ENCODE data around the gene LYRM1.
"Not testable (repeated sequence)": the region's sequence is repeated elsewhere in the genome, so short reads cannot be mapped to it uniquely, and the experiment has no call there.

The LYRM1 gene, protein sequence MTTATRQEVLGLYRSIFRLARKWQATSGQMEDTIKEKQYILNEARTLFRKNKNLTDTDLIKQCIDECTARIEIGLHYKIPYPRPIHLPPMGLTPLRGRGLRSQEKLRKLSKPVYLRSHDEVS

DNA sequence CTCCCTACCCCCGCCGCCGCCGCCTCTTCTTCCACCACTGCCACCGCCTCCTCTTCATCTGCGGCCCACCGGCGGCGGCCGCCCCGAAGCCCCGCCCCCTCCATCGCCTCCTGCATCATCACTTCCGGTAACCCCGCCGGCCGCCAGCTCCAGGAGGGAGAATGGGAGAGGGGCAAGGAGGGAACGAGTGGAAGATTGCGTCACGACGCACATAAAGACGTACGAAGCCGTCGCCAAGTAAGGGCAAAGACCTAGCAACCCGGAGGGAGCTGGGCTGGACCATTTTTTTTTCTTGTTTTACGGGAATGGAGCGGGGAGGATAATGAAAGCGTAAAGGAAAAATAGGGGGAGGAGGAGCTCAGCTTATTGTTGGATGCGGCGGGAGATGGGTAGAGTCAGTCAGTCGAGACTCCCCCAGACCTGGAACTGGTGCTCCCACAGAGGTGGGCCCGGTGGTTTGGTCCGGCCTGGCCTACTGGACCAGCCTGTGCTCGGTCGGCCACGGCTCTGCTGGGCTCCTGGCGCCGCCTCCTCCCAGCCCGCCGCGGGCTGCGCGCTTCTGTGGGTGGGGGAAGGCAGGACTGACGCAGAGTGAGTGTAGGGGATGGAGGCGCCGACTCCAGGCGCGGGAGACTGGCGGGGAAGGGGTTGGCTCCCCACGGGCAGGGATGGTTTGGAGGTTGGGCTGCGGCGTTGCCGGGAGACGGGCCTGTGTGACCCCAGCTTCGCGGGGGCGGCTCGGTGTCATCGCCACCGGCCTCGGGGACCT lies at the start of gene LYRM1, which contains the start of gene DCUN1D3:
LYRM1 (plus strand) TSS at position 473 of the 769 bp plus-strand sequence. CDS start 14,785 bp downstream, outside the sequence.
DCUN1D3 (minus strand) TSS at position 60 of the 769 bp plus-strand sequence. CDS start 37,820 bp downstream, outside the sequence.
- DNase-seq (ENCODE audit: low read depth, low spot score): peak; percentile 98

DNA sequence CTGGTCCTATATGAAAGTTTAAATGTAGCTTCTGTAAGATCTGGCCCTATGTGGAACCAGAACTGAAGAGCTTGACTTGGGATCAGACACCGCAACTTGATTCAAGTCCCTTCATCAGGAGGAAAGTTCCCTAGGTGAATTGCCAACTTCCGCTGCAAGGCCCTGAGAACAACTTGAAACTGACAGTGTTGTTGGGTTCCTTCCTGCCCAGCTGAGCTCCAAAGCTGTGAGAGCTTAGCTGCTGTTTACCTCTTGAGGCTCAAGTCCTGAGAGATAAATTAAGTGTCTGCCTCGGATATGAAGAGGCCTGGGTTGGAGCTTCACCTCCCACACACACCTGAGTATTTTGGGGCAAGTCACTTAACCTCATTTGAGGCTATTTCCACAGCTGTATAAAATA lies 49.6 kb upstream of the LYRM1 start:
- DNase-seq (ENCODE audit: low read depth, low spot score): no peak

DNA sequence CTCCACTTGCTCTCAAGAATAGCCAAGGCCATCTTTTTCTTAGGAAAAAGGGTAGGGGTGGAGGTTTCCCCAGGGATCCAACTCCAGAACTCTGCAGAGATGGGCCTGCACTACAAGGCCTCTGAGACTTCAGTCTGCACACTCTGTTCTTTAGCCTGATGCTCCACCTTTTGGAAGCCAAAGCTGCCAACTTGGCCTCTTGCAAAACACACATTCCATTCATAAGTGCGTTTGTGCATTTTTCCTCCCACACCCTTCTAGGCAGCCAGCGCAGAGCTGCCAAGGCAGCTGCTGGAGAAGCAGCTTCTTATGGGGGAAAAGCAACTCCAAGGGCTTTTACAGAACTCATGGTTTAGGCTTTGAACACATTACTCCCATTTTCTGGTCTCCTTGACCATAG lies 49.0 kb upstream of the LYRM1 start:
- DNase-seq (ENCODE audit: low read depth, low spot score): peak; percentile 30

DNA sequence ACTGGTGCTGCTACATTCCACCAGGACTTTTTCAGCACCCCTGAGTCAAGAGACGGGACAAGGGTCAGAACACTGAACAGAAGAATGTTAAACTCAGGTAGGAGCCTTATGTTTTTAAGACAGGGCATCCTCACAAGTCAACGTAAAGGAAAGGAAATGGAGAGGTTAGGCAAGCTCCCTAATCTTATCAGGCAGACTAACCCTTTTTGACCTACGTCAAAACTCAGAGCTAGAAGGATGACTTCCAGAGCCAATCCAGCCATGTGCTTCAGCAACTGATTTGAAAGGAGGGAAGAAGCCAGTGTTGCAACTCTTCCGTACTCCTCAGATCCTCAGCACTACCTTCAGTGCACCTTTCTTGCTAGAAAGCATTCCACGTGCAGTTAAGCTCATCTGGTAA lies 47.4 kb upstream of the LYRM1 start:
- DNase-seq (ENCODE audit: low read depth, low spot score): no peak

DNA sequence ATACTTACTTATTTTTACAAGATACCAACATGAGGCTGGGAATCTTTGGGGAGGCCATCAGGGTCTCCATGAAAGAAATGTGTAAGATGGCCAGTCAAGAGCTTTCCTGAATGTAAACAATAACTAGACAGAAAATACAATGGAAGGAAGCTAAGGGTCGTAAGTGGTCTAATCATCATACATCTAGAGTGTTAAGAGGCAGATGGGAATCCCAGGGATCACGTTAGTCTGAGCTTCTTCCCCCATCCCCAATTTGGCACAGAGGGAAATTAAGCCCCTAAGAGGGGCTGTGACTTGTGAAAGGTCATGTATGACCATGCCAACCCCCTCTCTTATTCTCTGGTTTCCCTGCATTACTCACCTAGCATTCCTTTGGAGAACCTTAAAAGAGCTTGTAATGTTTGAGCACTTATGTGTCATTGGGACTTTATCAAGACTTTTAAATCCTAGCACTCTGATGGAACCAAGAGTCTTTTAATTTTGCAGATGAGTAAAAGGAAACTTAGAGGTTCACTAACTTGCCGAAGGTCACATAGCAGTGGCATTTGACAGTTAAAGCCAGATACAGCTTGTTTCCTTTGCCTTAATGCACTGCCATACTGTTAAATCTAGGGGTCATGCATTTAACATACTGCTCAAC lies 46.5 kb upstream of the LYRM1 start:
- DNase-seq (ENCODE audit: low read depth, low spot score): no peak

DNA sequence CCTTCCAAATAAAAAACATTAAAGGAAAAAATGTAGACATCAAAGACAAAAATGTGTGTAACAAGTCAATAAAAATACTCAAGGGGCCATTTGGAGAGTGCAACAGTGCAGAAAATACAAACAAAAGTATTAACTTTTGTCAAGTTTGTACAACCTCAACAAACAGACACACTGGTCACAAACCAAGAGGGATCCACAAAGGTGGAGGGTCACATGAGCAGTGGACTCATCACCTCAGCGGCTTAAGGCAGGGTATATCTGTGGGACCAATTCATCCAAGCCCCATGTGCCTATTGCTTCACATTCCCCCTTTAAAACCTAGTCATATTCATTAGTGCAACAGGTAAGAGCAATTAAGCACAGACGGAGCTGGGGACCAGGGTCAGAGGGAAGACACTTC lies 45.6 kb upstream of the LYRM1 start:
- DNase-seq (ENCODE audit: low read depth, low spot score): no peak

DNA sequence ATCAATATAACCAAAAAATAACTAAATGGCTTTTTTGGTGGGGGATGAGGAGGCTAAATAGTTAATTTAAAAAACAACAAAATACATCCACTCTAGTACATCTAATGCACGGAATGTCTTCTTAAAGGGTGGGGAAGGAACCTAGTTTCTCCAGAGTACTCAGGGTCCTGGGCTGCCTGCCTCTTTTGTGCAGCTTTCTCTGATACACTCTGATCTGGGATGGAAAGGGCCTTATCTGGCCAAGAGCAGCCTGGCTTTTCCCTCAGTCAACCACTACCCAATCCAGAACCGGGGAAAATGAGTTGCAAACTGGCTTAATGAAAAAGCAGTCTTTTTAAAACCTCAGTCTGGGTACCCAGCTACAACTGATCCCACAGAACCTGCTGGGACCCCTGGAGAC lies 43.3 kb upstream of the LYRM1 start:
- no peak for DNase-seq (ENCODE audit: low read depth, low spot score)

DNA sequence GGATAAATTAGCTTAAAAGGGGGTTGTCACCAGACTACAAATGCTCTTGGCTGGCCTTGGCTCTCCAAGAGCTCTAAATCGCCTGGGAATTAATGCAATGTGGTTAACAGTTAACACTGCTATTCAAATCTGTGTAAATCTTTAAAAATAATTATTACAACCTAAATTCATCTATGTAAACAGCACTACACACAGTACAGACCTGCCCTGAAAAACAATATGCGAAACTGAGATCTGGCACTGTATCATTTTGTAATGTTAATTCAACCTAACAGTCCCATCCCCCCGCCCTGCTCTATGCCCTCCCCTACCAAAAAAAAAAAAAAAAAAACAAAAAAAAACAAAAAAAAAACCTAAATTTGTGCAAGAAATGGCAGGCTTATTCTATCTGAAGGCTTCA lies 41.3 kb upstream of the LYRM1 start:
- DNase-seq (ENCODE audit: low read depth, low spot score): no peak

DNA sequence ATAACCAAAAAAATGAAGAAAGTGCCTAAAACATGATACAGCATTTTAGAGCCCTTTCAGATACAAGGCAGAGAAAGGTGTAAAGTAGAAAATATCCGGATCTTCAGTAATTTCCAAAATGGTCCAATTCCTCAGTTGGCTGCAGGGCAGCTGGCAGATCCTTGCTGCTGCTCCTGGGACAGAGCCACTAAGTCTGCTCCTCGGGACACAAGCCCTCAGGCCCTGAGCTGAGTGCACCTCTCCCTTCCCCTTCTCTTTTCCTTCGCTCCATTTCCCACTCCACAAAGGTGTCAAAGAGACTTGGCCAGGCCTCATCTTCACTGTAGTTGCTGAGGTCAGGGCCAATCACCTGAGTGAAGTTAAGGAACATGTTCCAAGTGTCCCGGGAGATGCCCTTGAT lies 40.9 kb upstream of the LYRM1 start:
- DNase-seq (ENCODE audit: low read depth, low spot score): no peak

DNA sequence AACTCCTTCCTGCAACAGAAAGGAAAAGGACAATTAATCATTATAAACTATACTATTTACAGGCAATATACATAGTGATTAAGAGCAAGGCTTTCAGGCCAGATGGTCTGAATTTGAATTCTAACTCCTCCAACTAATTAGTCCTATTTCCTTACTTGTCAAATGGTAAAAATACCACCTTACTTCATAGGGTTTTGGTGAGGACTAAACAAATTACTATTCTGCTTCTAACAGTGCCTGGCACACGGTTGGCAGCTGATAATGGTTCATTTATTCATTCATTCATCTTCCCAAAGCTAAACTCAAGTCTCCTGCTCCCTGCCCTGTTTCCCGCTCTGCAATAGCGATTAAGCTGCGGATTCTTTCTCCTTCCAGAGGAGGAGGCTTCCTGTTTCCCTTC lies 40.2 kb upstream of the LYRM1 start:
- no peak for DNase-seq (ENCODE audit: low read depth, low spot score)

DNA sequence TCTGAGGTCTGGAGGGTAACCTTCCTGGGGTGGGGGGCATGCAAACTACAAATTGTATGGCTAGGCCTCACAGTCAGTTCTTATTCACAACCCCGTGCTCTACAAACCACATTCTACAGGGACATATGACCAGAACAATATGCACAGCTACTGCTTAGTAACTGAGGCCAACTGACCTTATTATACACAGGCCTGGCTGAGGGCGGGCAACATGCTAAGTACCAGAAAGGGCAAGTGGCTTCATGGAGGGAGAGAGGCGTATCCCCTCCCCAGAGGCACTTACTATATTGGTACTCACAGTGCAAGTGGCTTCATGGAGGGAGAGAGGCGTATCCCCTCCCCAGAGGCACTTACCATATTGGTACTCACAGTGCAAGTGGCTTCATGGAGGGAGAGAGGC lies 39.6 kb upstream of the LYRM1 start:
- not testable (repeated sequence) for DNase-seq (ENCODE audit: low read depth, low spot score)

DNA sequence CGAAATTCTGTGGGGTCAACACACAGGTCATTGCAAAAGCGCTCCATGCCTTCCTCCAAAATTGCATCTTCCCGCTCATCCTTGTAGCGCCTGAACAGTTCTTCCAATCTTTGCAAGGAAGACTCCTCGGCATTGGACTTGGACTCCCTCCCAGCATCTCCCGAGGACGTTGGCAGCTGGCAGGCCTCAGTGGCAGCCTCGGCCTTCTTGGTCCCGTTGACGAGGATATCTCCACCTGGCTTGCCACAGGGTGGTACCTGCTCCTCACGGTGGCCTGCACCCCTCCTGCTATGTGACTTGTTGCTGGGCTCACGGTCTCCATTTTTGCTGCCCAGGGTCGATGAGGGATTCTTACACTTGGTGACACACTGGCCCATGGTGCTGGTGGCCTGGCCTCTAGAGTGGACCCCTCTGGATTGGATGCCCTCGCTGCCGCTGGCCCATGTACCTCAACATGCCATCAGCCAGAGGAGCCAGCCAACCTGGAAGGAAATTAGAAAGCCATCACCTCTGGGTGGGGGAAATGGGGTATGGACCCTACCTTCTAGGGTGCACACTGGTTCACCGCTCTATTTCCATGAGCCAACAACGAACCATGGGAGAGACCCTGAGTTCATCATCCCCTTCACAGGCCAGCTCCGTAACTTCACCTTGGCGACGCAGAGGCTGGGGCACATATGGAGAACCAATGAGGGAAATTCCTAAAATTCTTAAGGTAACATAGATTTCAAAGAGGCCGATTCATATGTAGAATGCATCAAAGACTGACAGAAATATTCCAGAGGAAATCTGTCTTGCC lies 38.2 kb upstream of the LYRM1 start:
- no peak for DNase-seq (ENCODE audit: low read depth, low spot score)

DNA sequence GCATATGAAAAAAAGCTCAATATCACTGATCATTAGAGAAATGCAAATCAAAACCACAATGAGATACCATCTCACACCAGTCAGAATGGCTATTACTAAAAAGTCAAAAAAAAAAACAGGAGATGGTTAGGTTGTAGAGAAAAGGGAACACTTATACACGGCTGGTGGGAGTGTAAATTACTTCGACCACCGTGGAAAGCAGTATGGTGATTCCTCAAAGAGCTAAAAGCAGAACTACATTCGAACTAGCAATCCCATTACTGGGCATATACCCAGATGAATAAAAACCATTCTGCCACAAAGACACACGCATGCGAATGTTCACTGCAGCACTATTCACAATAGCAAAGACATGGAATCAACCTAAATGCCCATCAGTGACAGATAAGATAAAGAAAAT lies 36.2 kb upstream of the LYRM1 start:
- DNase-seq (ENCODE audit: low read depth, low spot score): not testable (repeated sequence)

DNA sequence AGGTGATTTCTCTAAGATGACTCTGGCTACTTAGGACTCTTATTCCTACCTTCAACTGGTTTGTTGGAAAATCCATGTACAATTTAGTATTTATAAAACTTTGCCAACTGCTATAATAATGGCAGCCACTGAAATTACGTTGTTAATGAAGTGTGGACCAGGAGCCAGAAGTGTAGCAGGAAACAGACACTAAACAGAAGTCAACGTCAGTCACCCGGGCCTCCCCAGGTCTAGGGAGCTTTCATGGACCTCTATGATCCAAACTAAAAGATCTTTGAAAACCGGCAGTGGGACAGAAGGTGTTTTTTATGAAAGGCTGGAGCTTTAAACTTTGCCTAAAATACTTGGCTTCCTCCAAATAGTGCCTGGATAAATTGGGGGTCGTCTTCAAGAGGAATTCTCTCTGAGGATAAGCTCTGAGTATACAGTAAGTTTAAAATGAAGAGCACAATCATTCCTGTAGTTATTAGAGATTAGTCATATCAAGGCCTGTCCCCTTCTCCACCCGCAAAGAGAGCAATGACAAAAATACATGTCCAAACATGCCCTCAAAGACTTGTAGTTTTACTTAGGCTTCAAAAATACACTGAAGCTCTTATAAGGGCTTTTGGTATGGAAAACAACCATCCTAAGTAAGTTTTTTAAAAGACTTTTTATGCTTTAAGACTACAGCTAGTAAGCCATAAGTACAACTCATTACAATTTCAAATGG lies 35.0 kb upstream of the LYRM1 start:
- DNase-seq (ENCODE audit: low read depth, low spot score): no peak

DNA sequence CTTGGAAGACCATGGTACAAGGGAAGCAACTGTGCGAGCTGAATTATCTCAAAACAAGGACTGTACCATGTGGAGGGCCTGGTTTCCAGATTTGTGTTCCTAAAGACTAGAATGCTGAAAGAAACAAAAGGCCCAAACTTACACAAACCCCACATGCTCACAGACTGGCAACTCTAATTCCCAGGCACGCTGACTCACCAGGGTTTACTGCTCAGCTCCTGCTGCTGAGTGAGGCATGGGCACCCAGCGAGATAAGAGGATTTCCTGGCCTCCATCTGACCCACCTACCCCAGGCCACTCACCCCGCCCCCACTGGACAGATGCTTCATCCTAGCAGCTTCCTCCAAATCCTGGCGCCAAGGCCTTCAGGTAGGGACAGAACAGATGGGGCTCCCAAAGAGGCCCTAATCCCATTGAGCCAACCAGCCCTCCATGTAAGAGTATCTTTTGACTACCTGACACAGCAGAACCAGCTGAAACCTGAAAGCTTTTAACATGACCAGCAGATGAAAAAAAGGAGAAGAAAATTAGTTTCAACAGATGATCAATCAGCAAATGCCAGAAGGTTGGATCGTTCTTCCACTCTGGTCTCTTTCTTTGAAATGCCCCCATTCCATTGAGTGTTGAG lies 34.3 kb upstream of the LYRM1 start:
- DNase-seq (ENCODE audit: low read depth, low spot score): no peak

DNA sequence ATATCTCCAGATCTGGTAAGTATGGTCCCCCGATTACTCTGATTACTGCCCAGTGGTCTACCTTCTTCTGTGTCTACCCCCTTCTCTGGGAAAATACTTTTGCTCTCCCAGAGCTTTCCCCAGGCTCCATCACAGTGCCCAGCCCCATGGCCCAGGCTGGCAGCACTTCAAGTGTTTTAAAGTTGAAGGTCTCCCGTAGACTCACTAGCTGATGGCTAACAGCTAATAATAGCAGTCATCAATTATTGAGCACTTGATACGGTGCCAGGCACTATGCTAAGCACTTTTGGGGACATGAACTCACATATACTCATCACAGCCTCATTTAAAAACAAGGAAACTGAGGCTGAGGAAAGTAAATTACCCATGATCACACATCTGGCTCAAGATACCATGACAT lies 33.8 kb upstream of the LYRM1 start:
- DNase-seq (ENCODE audit: low read depth, low spot score): no peak

DNA sequence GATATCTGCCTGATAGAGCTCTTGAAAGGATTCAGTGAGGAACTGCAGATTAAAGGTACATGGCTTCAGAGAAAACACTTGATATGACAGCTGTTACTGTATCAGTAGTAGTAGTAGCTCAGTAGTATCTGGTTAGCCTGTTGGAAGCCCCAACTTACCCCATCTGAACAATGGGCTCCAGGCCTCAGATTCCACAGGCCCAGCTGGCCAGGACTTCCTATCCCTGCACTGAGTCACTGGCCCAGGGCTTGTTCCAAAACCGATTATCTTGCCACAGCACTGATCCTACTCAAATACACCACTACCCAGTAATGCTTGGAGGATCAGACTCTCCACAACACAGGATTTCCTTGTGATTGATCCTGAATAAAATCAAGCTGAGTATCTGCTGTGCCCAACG lies 33.0 kb upstream of the LYRM1 start:
- no peak for DNase-seq (ENCODE audit: low read depth, low spot score)

DNA sequence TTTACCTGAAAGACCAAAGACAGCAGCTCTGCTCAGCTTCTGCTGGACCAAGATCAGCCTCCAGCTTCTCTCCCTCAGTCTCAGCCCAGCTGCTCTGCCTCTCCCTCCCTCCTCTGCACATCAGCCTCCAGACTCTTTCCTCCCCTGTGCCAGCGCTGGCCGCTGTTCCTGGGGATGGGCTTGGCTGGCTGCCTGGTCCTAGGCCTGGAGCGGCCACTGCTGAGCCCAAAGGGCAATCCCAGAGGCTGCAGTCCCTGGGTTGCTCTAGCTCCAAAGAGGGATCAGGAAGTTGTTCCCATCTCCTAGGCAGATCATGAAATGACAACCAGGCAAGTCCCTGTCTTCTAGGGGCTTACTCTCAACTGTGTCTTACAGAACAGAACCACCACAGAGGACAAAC lies 31.7 kb upstream of the LYRM1 start:
- DNase-seq (ENCODE audit: low read depth, low spot score): no peak

DNA sequence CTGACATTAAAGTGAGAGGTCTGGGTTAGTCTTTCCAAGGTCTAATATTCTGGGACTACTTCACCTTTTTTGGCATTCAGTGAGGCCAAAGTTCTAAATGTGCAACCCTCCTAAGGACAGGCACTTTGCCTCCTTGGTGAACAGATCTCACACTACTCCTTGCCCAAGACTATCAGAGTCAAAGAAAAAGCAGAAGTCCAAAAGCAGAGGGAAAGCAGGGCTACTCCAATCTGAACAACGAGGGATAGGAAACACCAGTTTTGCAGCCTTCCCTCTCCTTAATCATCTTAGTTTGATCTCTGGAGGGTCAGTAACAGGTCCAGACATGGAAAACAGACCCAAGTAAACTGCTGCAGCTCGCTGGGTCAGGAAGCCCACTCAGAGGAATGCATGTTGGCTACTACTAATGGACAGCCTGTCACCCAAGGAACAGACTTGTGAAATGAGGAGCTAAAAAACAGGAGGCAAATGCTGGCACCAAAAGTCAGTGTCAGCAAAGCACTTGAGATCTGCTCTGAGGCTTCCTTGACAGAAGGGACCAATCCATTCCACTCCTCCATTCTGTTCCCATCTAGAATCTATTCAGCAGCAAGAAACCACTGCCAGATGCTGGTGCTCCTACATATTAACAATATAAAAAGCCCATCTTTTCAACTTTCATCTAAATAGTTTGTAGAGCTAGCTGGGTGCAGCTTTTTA lies 30.3 kb upstream of the LYRM1 start:
- no peak for DNase-seq (ENCODE audit: low read depth, low spot score)

DNA sequence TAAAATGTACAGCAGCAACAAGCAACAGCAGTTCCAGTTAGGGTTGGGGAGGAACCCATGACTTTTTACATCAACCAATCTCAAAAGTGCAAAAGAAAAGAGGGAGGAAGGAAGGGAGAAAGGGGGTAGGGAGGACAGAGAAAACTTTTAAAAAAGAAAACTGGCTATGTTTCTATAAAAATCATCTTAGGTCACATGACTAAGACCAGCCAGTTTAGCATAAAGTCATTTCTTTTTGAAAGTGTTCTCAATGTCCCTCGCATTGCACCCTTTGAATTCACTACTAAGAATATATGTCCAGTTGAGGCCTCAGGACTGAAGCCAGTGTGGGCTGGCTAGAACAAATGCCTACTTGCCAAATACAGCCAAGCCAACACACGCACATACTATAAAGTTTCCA lies 29.3 kb upstream of the LYRM1 start:
- no peak for DNase-seq (ENCODE audit: low read depth, low spot score)
